IPS DF 6.9 (cell line): ENCODE results near the gene IMMP2L.
"Not testable (repeated sequence)": the region's sequence is repeated elsewhere in the genome, so short reads cannot be mapped to it uniquely, and the experiment has no call there.

Source experiments
- DNase-seq: peaks from one replicate; pipeline ENCODE4 v3.0.0-alpha.2; 2013; ENCODE audit warnings: low read depth, low spot score
- H3K27ac ChIP-seq: one replicate; pipeline ENCODE4 v1.5.1; 2013; ENCODE audit warnings: low read length, control low read depth
- H3K27me3 ChIP-seq: 2 replicates; pipeline ENCODE4 v1.6.1; 2013; ENCODE audit warnings: mild to moderate bottlenecking, low read length; ENCODE audit not compliant: control insufficient read depth, insufficient read depth
- H3K36me3 ChIP-seq: 2 replicates; pipeline ENCODE4 v1.6.1; 2013; ENCODE audit warnings: low read length; ENCODE audit not compliant: control insufficient read depth, insufficient read depth
- H3K4me1 ChIP-seq: 2 replicates; pipeline ENCODE4 v1.6.1; 2013; ENCODE audit warnings: low read length; ENCODE audit not compliant: control insufficient read depth, insufficient read depth
- H3K4me3 ChIP-seq: 2 replicates; pipeline ENCODE4 v1.5.1; 2013; ENCODE audit warnings: mild to moderate bottlenecking, low read length
- H3K9me3 ChIP-seq: 2 replicates; pipeline ENCODE4 v1.6.1; 2013; ENCODE audit warnings: low read length, inconsistent platforms; ENCODE audit not compliant: control insufficient read depth, insufficient read depth
- WGBS: extraction: QIAGEN DNeasy Blood & Tissue Kit; methylation state at CpG from one replicate; pipeline ENCODE4 v1.1.7; 2013; ENCODE audit warnings: mixed read lengths, missing lambda C conversion rate; ENCODE audit not compliant: insufficient read length, insufficient coverage; 5-methylcytosine and 5-hydroxymethylcytosine counted together

The IMMP2L gene

DNA sequence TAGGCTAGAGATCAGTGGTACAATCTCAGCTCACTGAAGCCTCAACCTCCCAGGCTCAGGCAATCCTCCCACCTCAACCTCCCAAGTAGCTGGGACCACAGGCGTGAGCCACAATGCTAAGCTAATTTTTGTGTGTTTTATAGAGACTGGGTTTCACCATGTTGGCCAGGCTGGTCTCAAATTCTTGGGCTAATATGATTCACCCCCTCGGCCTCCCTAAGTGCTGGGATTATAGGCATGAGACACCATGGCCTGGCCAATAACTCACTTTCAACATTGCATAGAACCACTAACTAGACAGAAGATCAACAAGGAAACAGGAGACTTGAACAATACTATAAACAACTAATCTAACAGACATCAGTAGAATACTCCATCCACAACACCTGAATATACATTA lies 279.7 kb downstream of the IMMP2L start:
- no peak overlapping the region for H3K27ac ChIP-seq
- no peaks in the 10 kb centered on the region for H3K9me3 ChIP-seq
- WGBS, result no CpG with 5 or more reads among the region's 2 CpGs
- H3K27me3 ChIP-seq, result no peaks in the 10 kb centered on the region
- no peaks in the 10 kb centered on the region for H3K36me3 ChIP-seq
- no peak overlapping the region for H3K4me3 ChIP-seq
- H3K4me1 ChIP-seq, result no peaks in the 10 kb centered on the region
- DNase-seq, result no peak

DNA sequence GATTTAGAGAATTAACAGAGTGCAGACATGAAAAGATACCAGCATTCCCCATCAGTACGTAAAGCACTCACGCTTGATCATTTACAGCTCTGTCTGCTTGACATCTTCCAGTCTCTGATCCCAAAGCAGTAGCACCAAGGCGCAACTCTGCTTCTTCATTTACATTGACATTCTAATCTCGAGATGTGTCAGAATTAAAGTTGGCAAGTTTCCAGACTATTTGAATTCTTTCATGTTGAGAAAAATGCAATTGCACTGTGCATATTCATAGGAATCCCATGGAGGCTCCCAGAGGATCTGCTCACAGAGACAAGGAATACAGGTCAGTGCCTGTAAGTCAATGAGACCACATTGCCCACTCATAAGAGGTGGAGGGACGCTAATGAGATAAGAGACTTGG lies 287.4 kb downstream of the IMMP2L start:
- no peak overlapping the region for H3K4me3 ChIP-seq
- no peaks in the 10 kb centered on the region for H3K27me3 ChIP-seq
- no peak for DNase-seq
- no CpG with 5 or more reads among the region's 5 CpGs for WGBS
- H3K27ac ChIP-seq, result no peak overlapping the region
- H3K4me1 ChIP-seq, result no peaks in the 10 kb centered on the region
- no peaks in the 10 kb centered on the region for H3K9me3 ChIP-seq
- no peaks in the 10 kb centered on the region for H3K36me3 ChIP-seq

DNA sequence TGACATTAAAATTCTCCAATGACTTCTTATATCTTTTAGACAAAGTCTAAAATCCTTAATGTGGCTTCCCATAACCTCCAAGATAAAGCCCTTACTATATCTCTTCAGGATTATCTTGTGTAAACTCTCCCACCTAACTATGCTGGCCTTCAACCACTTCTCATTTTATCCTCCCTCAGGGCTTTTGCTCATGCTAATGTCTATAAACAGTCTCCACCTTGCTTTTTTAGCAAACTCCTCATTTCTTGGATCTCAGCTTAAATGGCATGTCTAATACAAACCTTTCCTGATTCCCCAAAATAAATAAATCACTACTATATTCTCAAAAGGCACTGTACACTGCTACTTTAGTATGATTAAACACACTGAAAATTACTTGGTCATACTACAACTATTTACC lies 290.2 kb downstream of the IMMP2L start:
- Histone ChIP-seq H3K36me3 (no peaks in the 10 kb centered on the region), H3K27ac (no peak overlapping the region), H3K9me3 (no peaks in the 10 kb centered on the region), H3K27me3 (no peaks in the 10 kb centered on the region), H3K4me3 (no peak overlapping the region), H3K4me1 (no peaks in the 10 kb centered on the region)
- DNase-seq, result no peak

DNA sequence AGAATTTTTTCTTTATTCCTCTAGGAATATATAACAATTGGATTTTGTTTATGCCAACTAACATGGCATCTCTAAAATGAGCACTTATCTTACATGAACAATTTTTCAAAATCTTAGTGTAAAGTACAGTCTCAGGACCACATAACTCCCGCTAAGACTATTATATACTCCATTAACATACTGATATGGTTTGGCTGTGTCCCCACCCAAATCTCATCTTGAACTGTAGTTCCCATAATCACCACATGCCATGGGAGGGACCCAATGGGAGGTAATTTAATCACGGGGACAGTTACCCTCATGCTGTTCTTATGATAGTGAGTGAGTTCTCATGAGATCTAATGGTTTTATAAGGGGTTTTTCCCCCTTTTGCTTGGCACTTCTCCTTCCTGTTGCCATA lies 291.5 kb downstream of the IMMP2L start:
- not testable (repeated sequence) for DNase-seq, H3K4me1 ChIP-seq, H3K27me3 ChIP-seq, H3K4me3 ChIP-seq, H3K27ac ChIP-seq, H3K36me3 ChIP-seq, H3K9me3 ChIP-seq
- WGBS, result no CpG with 5 or more reads among the region's 2 CpGs

DNA sequence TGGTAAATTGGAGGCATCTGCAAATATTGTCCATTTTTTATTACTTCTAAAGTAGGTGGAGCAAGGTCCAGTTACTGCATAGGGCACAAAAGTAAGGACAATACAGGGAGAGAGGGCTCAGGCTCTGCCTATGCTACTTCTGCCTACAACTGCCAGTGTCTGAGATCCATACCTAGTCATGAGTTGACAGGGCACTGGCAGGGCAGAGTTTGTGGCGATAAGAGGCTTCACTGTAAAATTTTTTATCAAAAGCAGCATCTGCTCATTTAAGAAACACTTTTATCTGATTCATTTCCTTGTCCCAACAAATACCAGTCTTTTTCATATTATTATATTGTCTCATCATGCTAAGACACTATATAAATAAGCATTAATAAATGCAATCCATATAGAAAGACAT lies 293.4 kb downstream of the IMMP2L start:
- Histone ChIP-seq H3K9me3 (no peaks in the 10 kb centered on the region), H3K27me3 (no peaks in the 10 kb centered on the region), H3K4me1 (no peaks in the 10 kb centered on the region), H3K27ac (no peak overlapping the region), H3K4me3 (no peak overlapping the region), H3K36me3 (no peaks in the 10 kb centered on the region)
- no CpG with 5 or more reads among the region's 1 CpG for WGBS
- DNase-seq, result no peak

DNA sequence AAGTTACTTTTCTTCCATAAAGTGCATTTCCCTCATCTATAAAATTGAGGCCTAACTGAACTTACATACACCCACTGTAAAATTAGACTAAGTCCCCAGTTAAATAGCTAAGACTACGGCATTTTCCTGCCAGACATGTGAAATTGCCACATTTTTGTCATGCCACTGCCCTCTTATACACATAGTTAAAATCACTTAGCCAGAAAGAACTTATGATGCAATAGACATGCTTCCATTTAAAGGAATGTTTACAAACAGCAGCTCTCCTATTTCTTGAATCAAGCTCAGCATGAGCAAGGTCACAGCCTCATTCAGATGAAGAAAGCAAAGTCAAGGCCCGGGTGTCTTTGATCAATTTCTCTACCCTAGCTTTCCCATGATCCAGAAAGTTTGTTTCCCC lies 295.7 kb downstream of the IMMP2L start:
- WGBS, result no CpG with 5 or more reads among the region's 2 CpGs
- no peaks in the 10 kb centered on the region for H3K4me1 ChIP-seq

DNA sequence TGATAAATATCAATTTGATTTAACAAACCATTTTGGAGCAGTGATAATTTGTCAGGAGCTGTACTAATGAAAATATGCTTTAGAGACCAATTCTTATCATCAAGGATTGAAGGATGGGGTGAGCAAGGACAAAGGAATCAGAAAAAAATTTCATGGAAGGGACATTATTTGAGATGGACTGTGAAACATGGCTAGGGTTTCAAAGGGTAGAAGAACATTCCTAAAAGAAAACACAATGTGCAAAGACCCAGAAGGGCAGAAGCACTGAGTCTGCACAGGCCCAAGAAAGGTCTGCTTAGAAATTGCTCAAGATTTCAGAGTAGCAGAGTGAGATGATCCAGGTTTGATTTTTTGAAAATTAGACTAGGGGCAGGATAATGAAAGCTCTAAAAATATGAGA lies 296.9 kb downstream of the IMMP2L start:
- Histone ChIP-seq H3K9me3 (no peaks in the 10 kb centered on the region), H3K4me3 (no peak overlapping the region), H3K36me3 (no peaks in the 10 kb centered on the region), H3K27me3 (no peaks in the 10 kb centered on the region), H3K27ac (no peak overlapping the region), H3K4me1 (no peaks in the 10 kb centered on the region)
- DNase-seq, result no peak

More for the DNA sequence above, 295.7 kb downstream of the IMMP2L start:
- H3K4me3 ChIP-seq, result no peak overlapping the region
- no peaks in the 10 kb centered on the region for H3K36me3 ChIP-seq
- no peak for DNase-seq
- no peaks in the 10 kb centered on the region for H3K27me3 ChIP-seq
- H3K27ac ChIP-seq, result no peak overlapping the region
- H3K9me3 ChIP-seq, result no peaks in the 10 kb centered on the region

DNA sequence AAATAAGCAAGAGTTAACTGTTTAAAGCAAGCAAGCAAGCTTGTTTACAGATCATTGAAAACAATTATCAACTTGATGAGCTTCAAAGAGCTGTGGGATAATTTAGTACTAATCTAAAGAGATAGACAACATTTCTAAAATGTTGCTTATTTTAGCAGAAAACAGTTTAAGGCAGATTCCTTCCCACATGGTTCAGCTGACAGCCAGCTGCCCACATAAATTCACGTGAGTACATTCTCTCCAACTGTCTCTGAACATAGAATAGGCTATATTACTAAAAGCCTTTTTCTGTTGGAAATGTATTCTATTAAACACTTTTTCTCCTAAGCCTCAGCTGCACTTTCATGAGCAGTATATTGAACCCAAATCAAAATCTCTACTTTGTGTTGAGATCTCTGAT lies 297.3 kb downstream of the IMMP2L start:
- H3K27ac ChIP-seq, result no peak overlapping the region
- no peaks in the 10 kb centered on the region for H3K9me3 ChIP-seq
- no peaks in the 10 kb centered on the region for H3K27me3 ChIP-seq
- no peaks in the 10 kb centered on the region for H3K4me1 ChIP-seq
- no peaks in the 10 kb centered on the region for H3K36me3 ChIP-seq
- no peak overlapping the region for H3K4me3 ChIP-seq
- DNase-seq, result no peak
- WGBS, result no CpG with 5 or more reads among the region's 1 CpG

DNA sequence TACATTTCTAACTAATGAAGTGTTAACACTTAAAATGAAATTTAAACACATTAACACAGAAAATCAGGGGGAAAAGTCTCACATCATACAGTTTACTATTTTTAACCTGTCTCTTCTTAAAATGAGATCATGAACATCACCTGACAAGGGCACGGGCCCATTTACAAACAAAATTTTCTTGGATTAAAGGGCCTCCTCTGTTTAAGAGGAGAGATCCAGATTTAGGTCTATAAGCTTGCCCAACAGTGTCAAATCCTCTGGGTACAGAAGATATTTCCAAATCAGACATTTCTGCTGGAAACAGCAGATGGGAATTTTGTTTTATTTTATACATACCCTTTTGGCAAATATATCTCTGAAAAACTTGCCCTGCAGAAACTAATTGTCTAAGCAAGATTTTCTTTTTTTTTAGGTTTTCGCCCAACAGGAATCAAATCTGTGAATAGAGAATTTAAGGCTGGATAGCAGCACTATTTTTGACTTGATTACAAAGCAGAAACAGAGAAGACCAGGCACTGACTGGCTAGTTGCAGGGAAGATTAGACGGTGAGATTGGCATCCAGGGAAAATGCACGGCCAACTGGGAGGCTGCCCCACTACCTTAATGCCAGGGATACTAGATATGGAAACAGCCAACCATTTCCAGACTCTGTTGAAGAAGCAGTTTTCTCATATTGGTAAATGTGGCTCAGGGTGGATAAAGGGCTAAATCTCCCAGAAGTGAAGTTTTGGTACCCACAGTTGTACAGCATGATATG lies 298.0 kb downstream of the IMMP2L start:
- WGBS, result no CpG with 5 or more reads among the region's 4 CpGs
- no peaks in the 10 kb centered on the region for H3K27me3 ChIP-seq
- H3K36me3 ChIP-seq, result no peaks in the 10 kb centered on the region

DNA sequence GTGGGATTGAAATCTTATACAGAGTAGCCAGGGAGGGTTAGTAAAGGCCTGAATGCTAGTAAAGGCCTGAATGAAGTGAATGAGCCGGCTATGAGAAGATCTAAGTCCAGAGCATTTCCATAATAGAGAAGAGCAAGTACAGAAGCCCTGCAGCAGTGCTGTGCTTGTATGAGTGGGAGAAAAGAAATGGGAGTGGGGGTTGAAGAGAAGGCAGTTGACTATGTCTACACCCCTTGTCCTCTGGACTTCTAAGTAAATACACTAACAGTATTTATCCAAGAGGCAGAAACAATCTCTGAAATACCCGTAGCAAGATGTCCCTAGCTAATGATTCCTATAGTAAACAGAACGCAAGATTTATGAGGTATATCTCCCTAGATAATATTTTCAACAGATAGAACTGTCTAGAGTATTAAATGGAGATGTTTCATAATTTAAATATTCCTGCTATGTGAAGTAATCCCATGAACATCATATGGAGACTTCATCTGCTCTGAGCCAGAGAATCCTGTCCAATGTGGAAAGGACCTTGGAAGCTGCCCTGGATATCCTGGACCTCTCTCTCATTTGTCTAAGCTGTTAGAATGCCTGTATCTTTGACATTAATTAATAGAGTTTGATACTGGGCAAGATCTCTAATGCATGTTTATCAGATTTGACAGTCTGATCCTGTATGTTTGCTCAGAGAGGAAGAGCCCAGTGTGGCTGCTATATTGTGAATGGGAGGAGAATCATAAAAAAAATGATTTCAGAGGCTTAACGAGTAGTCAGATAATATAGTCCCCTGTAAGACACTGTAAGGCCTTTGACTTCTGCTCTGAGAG lies 299.8 kb downstream of the IMMP2L start:
- H3K4me3 ChIP-seq, result no peak overlapping the region
- no CpG with 5 or more reads among the region's 4 CpGs for WGBS
- no peaks in the 10 kb centered on the region for H3K27me3 ChIP-seq
- H3K9me3 ChIP-seq, result no peaks in the 10 kb centered on the region
- H3K4me1 ChIP-seq, result no peaks in the 10 kb centered on the region
- H3K27ac ChIP-seq, result no peak overlapping the region
- H3K36me3 ChIP-seq, result no peaks in the 10 kb centered on the region
- DNase-seq, result no peak

More for the DNA sequence above, 298.0 kb downstream of the IMMP2L start:
- Histone ChIP-seq H3K4me1 (no peaks in the 10 kb centered on the region), H3K27ac (no peak overlapping the region), H3K9me3 (no peaks in the 10 kb centered on the region), H3K4me3 (no peak overlapping the region)
- no peak for DNase-seq

DNA sequence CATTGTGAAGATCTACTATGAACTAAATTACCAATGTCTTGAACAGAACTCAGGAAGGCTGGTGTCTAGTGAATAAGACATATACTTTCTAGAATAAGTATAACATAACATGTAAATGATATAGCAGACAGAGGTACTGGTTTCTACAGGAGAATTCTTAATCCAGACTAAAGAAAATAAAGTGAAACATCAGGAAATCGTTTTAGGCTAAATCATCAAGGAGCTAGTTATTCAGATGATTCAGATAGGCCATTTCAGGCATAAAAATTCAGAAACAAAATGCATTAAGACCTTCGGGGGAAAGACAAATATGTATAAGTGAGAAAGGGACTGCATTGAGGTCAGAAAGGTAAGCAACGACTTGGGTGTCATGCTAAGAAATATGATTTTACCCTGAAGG lies 300.8 kb downstream of the IMMP2L start:
- H3K27ac ChIP-seq, result no peak overlapping the region
- no peaks in the 10 kb centered on the region for H3K9me3 ChIP-seq
- H3K4me1 ChIP-seq, result no peaks in the 10 kb centered on the region
- no peaks in the 10 kb centered on the region for H3K27me3 ChIP-seq
- no peaks in the 10 kb centered on the region for H3K36me3 ChIP-seq
- no peak overlapping the region for H3K4me3 ChIP-seq
- DNase-seq, result no peak
- no CpG with 5 or more reads among the region's 3 CpGs for WGBS
